Activated T-cell treated with anti-CD3 and anti-CD28 coated beads for 24 hours (primary cell): ENCODE results near the gene RGPD4.

ENCODE experiments used
- DNase-seq: peaks from one replicate; pipeline ENCODE4 v3.0.0-alpha.2; 2020; ENCODE audit warnings: low read depth

Gene RGPD4

DNA sequence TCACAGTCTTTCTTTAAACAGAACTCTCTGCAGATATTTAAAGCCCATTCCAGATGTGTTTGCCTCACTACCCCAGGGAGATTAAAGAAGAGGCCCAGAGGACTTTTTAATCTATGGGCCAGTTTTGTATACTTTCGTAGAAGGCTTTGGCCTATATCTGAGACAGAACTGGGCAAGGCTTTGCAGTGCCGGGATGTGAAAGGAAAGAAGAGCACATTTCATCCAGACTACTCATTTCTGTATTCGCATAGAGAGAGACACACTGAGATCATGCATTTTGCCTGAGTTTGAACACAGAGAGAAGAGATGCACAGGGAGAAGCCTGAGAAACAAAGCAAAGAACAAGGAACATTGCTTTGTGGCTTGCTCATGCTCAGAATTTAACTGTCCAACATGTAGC lies 104.7 kb downstream of the RGPD4 start:
- DNase-seq = no peak

DNA sequence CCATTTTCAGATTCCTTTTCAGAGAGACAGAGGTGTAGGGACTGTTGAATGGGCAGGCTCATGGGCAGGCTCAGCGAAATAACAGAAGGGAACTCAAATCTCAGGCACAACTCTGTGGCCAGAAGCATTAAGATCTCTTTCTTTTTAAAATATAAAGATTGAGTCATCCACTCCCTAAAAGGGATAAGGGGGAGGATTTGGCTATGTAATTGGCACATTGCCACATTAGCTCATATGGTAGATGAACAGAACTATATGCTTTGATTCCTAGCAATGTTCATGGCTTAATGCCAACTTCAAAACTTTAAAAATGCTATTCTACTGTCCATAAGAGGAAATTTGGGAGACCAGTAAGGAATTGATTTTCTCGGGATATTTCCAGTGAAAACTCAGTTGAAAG lies 105.8 kb downstream of the RGPD4 start:
- no peak for DNase-seq

DNA sequence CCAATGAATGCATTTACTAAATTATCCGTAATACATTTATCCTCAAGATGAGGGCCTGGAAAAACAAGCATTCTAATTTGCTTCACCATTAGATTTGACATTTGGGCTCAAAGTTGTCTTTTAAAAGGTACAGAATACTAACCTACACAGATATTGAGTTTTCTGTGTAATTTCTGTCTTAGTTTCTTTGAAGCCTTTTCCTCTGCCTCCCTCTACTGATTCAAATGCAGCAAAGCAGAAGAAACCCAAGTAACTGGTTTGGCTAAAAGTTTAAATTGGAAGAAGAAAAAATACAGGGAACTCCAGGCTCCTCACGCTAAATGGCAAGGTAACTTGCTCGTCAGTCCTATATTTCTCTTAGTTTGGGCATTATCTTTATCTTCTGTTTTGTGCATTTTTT lies 106.3 kb downstream of the RGPD4 start:
- DNase-seq = no peak

DNA sequence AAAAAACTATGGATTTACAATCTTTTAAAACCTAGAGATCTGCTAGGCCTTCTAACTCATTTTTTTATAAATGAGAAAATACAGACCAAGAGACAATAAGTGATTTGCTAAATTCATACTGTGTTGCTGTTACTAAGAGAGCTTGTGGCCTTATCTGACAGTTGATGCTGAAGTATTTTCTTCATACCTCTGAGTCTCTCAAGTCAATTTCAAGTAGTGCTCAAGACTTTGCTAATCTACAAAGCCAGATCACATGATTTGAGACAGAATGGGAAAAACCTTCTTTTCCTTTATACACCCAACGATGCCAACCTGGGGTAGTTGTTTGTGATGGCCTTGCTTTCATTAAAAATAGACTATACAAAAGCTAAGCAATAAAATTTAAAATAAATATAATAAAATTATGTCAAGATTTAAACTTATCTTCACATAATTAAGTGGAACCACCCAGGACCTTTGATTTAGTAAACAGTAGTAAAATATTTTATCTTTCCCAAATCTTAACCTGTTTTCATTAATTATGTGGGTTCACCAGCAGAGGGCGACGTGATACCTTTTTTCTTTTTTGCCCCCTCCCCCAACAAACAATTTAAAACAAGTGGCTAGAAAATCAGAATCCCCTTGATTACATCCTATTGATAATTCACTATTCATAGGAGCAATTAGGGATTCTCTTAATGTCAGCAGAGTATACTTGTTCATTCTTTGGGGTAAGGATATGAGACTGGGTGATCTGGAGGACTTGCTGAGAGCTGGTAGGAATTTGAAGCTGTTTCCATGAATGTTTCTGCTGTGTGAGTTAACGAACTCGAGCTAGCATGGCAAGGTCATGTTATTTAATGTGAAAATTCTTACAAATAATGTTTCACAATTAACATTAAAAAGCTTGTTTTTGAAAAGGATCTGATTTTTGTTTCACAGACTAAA lies 110.0 kb downstream of the RGPD4 start:
- no peak for DNase-seq
